GM12875 (cell line): ENCODE measurements around the gene FES.

Source experiments
- H3K4me3 ChIP-seq: one replicate; pipeline ENCODE4 v1.5.1; 2011; ENCODE audit warnings: low read depth, low read length, control low read depth
- CTCF ChIP-seq: IDR thresholded peaks from 2 replicates; pipeline ENCODE4 v1.5.1; 2011; ENCODE audit warnings: low read depth, mild to moderate bottlenecking, control low read depth, inconsistent platforms, low read length, moderate library complexity, borderline replicate concordance; ENCODE audit not compliant: insufficient read depth

The FES gene

GRCh38 chr15:90851940-90852339 lies 32.4 kb upstream of the FES start:
- H3K4me3 ChIP-seq, result no peak overlapping the region
- no peak for TF ChIP-seq CTCF

GRCh38 chr15:90855139-90855538 lies 29.2 kb upstream of the FES start:
- no peak overlapping the region for H3K4me3 ChIP-seq
- no peak for TF ChIP-seq CTCF

GRCh38 chr15:90857337-90857736 lies 27.0 kb upstream of the FES start:
- H3K4me3 ChIP-seq, result no peak overlapping the region
- no peak for TF ChIP-seq CTCF

GRCh38 chr15:90857883-90858443 lies 26.3 kb upstream of the FES start:
- no peak overlapping the region for H3K4me3 ChIP-seq
- TF ChIP-seq CTCF, result no peak

GRCh38 chr15:90859234-90860131 lies 24.8 kb upstream of the FES start:
- no peak for TF ChIP-seq CTCF

GRCh38 chr15:90860450-90860849 lies 23.9 kb upstream of the FES start:
- no peak for TF ChIP-seq CTCF
- H3K4me3 ChIP-seq, result no peak overlapping the region

More at GRCh38 chr15:90859234-90860131, 24.8 kb upstream of the FES start:
- H3K4me3 ChIP-seq, result no peak overlapping the region
